HUDEP-2 (cell line): Measurements from ENCODE around the gene AXIN1.

Experiments used
- DNase-seq, 76 experiments: peaks; one replicate each; lab custom pipeline; 2025; ENCODE audit not compliant: unreplicated experiment in 76 of 76; lab: John Stamatoyannopoulos, UW

The AXIN1 gene

DNA sequence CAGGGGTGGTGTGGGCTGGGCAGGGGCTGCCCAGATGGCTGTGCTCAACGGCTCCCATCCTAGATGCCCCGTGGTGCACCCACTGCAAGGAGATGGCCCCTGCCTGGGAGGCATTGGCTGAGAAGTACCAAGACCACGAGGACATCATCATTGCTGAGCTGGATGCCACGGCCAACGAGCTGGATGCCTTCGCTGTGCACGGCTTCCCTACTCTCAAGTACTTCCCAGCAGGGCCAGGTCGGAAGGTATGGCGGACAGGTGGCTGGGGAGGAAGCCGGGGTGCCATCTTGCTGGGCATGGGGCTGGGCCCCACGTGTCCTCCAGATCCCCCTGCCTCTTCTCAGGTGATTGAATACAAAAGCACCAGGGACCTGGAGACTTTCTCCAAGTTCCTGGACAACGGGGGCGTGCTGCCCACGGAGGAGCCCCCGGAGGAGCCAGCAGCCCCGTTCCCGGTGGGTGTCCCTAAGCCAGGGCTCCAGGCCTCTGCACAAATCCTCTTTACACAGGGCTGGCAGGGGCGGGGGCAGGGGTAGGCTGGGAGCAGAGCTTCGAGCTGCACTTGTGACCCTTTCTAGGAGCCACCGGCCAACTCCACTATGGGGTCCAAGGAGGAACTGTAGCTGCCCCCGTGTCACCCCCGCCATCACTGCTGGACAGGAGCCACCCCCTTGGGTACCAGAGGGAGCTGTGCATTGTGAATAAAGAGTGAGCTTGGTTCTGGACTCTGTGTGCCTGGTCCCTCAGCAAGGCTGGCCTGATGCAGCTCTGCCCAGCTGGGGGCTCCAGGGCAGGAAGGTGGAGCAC lies 65.8 kb downstream of the AXIN1 start:
- no peak for DNase-seq

DNA sequence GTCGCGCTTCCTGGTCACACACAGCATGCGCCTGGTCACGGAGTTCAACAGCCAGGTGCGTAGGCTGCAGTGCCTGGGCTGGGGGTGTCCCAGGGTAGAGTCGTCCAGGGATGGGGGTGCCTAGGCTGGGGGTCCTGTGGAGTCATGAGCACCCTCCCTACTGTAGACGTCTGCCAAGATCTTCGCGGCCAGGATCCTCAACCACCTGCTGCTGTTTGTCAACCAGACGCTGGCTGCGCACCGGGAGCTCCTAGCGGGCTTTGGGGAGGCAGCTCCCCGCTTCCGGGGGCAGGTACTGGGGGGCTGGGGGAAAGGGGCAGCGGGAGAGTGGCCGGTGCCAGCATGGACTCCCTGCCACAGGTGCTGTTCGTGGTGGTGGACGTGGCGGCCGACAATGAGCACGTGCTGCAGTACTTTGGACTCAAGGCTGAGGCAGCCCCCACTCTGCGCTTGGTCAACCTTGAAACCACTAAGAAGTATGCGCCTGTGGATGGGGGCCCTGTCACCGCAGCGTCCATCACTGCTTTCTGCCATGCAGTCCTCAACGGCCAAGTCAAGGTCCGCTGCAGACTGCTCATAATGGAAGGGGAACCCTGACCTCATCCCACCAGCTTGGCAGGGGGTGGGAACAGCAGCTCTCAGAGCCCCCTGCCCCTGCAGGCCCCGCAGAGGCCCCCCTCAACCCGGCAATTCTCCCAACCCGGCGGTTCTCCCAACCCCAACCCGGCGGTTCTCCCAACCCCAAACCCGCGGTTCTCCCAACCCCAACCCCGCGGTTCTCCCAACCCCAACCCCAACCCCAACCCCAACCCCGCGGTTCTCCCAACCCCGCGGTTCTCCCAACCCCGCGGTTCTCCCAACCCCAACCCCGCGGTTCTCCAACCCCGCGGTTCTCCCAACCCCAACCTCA lies 67.1 kb downstream of the AXIN1 start:
- DNase-seq = no peak

GRCh38 chr16:284204-285120 lies 68.1 kb downstream of the AXIN1 start:
- no peak for DNase-seq

- peak in 63 of 76 experiments; percentile 11 to 83 (median 55) for DNase-seq
These were observed 69.3 kb downstream of the AXIN1 start, which contains the start of gene PDIA2 for GRCh38 chr16:283033-283805. PDIA2 (plus strand) TSS chr16:283164; CDS start chr16:283170, 6 bp downstream.

GRCh38 chr16:282491-282890 lies 70.0 kb downstream of the AXIN1 start:
- DNase-seq = no peak

- no peak for DNase-seq
These were observed 70.8 kb downstream of the AXIN1 start for GRCh38 chr16:281660-282255.

GRCh38 chr16:280991-281659 lies 71.4 kb downstream of the AXIN1 start:
- no peak for DNase-seq

GRCh38 chr16:280552-280951 lies 72.0 kb downstream of the AXIN1 start, which contains the start of gene ARHGDIG:
ARHGDIG (plus strand) TSS chr16:280591; CDS start chr16:280681, 90 bp downstream.
- no peak for DNase-seq

DNA sequence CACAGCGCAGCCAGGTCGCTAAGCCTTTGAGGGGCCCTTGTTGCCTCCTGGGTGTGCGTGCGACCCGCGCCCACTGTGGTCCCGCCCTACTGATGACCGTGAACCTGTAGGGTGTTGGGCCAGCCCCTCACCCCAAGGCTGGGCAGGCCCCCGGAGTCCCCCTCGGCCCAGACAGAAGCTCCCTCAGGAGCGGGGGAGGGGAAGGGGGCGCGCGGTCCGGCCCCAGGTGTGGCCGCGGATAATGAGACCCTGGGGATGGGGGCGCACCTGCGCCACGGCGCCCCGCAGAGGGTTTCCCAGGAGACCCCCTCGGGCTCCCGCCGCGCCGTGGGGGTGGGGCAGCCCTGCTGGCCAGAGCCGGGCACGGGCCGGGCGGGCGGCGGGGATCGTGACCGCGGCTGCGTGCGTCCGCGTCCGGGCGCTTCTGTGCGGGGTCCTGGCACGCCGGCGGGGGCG lies 72.5 kb downstream of the AXIN1 start:
- DNase-seq = no peak

DNA sequence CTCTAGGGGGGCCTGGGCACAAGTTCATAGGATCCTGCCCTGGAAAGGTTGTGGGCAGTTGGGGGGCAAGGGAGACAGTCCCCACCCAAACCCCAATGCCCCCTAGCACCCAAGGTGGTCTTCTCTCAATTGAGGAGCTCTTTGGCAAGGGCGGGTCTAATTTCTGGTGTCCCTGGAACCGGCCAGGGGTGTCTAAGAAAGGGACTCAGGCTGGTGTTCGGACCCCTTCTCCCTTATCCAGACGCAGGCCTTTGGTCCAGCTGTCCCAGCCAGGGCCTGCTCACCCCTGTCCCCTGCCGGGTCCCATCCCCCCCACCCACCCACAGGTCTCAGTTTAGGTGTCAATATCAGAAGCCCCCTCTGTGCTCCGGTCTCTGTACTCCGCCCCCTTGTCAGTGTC lies 73.0 kb downstream of the AXIN1 start:
- no peak for DNase-seq

GRCh38 chr16:278863-279366 lies 73.6 kb downstream of the AXIN1 start:
- peak in 71 of 76 experiments; percentile 28 to 94 (median 70) for DNase-seq

GRCh38 chr16:276426-277077 lies 76.0 kb downstream of the AXIN1 start:
- no peak for DNase-seq

- DNase-seq = no peak
These were observed 76.7 kb downstream of the AXIN1 start, which contains the start of gene RGS11 for GRCh38 chr16:275786-276232. RGS11 (minus strand) TSS chr16:275944; CDS start chr16:275911, 33 bp downstream.

DNA sequence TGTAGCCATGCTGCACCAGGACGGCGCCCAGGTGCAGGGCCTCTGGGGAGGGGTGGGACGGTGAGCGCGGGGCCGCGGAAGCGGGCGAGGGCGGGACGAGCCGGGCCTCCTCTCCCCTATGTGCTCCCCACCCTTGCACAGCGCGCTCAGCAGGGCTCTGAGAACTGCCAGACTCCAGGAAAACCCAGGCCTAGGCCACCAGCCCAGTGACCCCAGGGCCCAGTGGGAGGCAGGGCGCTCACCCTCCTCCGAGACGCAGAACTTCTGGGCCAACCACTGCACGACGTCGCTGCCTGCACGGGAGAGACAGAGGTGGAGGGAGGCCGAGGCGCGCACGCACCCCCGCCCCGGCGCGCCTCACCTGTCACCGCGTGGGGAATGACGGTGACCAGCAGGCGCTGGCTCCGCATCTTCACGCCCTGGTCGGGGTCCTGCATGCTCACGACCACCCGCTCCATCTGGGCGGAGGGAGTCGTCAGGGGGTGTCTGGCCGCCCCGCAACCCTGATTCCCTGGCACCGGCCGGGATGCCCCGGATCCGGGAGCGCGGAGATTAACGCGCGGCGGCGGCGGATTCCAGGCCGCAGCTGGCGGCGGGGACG lies 77.4 kb downstream of the AXIN1 start:
- no peak for DNase-seq

GRCh38 chr16:273547-274421 lies 78.7 kb downstream of the AXIN1 start:
- DNase-seq = peak in 13 of 76 experiments; percentile 6 to 27 (median 15)
